Spleen (tissue), 3 donors: ENCODE results near the gene IFNA6.

Source experiments
- POLR2A ChIP-seq, 3 donors: fragments of 450-650 bp; IDR thresholded peaks; one replicate each; pipeline ENCODE4 v1.5.1; 2017; ENCODE audit warnings: antibody characterized with exemption in 3 of 3, mild to moderate bottlenecking in 1 of 3
- POLR2AphosphoS5 ChIP-seq, 3 donors: sonication (generic); formaldehyde crosslinking; IDR thresholded peaks; one replicate each; pipeline ENCODE4 v1.5.1; 2017; ENCODE audit warnings: antibody characterized with exemption in 3 of 3

DNA sequence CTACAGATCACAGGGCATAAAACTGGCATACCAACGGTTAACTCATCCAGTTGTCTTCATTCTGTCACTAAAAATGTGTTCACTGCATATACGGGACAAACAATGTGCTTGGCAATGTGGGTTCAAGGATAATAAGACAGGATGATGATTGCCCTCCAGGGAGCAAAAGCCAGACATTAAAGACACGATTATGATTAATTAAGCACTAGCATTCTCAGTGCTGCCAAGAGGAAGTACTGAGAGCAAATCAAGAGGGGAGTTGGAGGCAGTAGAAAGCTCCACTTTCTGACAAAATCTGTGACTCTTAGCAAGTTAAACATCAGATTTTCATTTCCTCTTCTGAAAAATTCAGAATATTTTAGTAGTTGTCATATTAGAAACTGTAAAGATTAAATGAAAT lies 49.3 kb upstream of the IFNA6 start:
- TF ChIP-seq POLR2AphosphoS5 (IDR thresholded peaks at IDR 0.05) (peak in 1 of 3 donors; percentile 9), POLR2A (IDR thresholded peaks at IDR 0.05) (no peak)
